ENCODE results near the gene PTGFRN. TPM values are rescaled to one million over a fixed set of nuclear protein-coding genes. Genes with fewer than 3 reads are reported as not detected.

PTGFRN gene
- total and polyA plus RNA-seq, 2 of the 13 experiments (the other 11 are each of a cell fraction or from before 2014, with no cell fraction given): 3.3 to 11.3 TPM

DNA sequence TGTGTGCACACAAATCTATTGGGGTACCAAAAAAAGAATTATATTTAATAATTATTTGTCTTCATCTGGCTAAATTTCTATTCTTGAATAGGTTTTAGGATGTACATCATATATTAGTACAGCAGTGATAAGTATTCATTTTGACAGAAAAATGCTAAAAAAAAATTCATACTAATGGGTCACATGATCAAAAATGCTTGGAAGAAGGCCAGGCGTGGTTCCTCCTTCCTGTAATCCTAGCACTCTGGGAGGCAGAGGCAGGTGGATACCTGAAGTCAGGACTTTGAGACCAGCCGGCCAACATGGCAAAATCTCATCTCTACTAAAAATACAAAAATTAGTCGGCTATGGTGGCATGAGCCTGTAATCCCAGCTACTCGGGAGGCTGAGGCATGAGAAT lies 26.9 kb upstream of the PTGFRN start:
- Histone ChIP-seq H3K27me3 (ENCODE audit: control insufficient read depth in 1 of 2, insufficient read depth in 2 of 2, low read length in 2 of 2) (peaks cover 0 to 5% of the 10 kb centered on the region in 2 experiments; a peak in 2 of 5 replicates), H3K4me2 (ENCODE audit: low read depth, low read length) (no peak overlapping the region), H3K9ac (ENCODE audit: insufficient read depth, low read depth, low read length) (no peak overlapping the region), H3K4me3 (replicated peaks in 1 of 3; ENCODE audit: insufficient read depth in 1 of 3, low read depth in 2 of 3, low read length in 3 of 3) (no peak overlapping the region), H3K79me2 (ENCODE audit: insufficient read depth, low read length) (no peaks in the 10 kb centered on the region), H3K9me3 (ENCODE audit: low read length) (no peaks in the 10 kb centered on the region), H3K4me1 (ENCODE audit: insufficient read depth, low read length) (peaks cover 12% of the 10 kb centered on the region; the same call in 1 of the 2 replicates), H4K20me1 (ENCODE audit: insufficient read depth, low read length) (no peaks in the 10 kb centered on the region), H2AFZ (ENCODE audit: low read length) (no peak overlapping the region), H3K36me3 (replicated peaks in 1 of 2; ENCODE audit: control insufficient read depth in 1 of 2, insufficient read depth in 2 of 2, low read length in 2 of 2) (no peaks in the 10 kb centered on the region), H3K27ac (ENCODE audit: extremely low read length, insufficient read depth, low read length) (no peak overlapping the region)
- DNase-seq (ENCODE audit: low spot score): no peak
- ChIA-PET POLR2A (no interaction called here), CTCF (ENCODE audit: low intra/inter-chr PET ratio, low total read pairs) (no interaction called here)
- BruUV-seq (replicated peaks): no TSS peak
- ATAC-seq: no peak
- intact Hi-C loops (cut with micrococcal nuclease; ENCODE audit: unreplicated experiment): no loop called here
- no peak for TF ChIP-seq ZNF138 (CRISPR knock-in tag; IDR thresholded peaks at IDR 0.05; ENCODE audit: low read depth)
- TF ChIP-seq ZNF205 (CRISPR knock-in tag; IDR thresholded peaks at IDR 0.05): no peak
- no peak for TF ChIP-seq ARID2 (CRISPR knock-in tag; IDR thresholded peaks at IDR 0.05; ENCODE audit: borderline replicate concordance)
- TF ChIP-seq ZNF850 (CRISPR knock-in tag; conservative IDR thresholded peaks at IDR 0.05): no peak
- TF ChIP-seq ZFP62 (CRISPR knock-in tag; IDR thresholded peaks at IDR 0.05): no peak
- TF ChIP-seq ARNT (IDR thresholded peaks at IDR 0.05): no peak
- no peak for TF ChIP-seq ZNF556 (CRISPR knock-in tag; IDR thresholded peaks at IDR 0.05; ENCODE audit: borderline replicate concordance)
- no peak for TF ChIP-seq ZNF777 (CRISPR knock-in tag; IDR thresholded peaks at IDR 0.05)
- no peak for TF ChIP-seq SRSF1 (optimal IDR thresholded peaks at IDR 0.05; ENCODE audit: low read depth, low read length)
- no peak for TF ChIP-seq PAX8 (CRISPR knock-in tag; IDR thresholded peaks at IDR 0.05; ENCODE audit: borderline replicate concordance)
- TF ChIP-seq NCOR1 (IDR thresholded peaks at IDR 0.05; ENCODE audit: borderline replicate concordance, low read length): no peak
- TF ChIP-seq, protein P1, sequence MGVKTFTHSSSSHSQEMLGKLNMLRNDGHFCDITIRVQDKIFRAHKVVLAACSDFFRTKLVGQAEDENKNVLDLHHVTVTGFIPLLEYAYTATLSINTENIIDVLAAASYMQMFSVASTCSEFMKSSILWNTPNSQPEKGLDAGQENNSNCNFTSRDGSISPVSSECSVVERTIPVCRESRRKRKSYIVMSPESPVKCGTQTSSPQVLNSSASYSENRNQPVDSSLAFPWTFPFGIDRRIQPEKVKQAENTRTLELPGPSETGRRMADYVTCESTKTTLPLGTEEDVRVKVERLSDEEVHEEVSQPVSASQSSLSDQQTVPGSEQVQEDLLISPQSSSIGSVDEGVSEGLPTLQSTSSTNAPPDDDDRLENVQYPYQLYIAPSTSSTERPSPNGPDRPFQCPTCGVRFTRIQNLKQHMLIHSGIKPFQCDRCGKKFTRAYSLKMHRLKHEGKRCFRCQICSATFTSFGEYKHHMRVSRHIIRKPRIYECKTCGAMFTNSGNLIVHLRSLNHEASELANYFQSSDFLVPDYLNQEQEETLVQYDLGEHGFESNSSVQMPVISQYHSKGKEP (CRISPR knock-in tag; IDR thresholded peaks at IDR 0.05): no peak
- TF ChIP-seq GATAD1 (CRISPR knock-in tag; IDR thresholded peaks at IDR 0.05): no peak
- no peak for FAIRE-seq
- 32% methylated on average over 4 of the region's 4 CpGs for WGBS (ENCODE audit: low lambda C conversion rate)
- in situ Hi-C loops (cut with HindIII; ENCODE audit: extremely low pct_ligation_motif_present, low pct_unique_long_range_greater_than_20kb): no loop called here

Measured in HepG2 (cell line).